Fibroblast of lung (primary cell): ENCODE measurements around the gene VN1R5.

Experiments
- CTCF ChIP-seq, 2 donors: IDR thresholded peaks in 1 of 2; conservative IDR thresholded peaks in 1 of 2; 1 replicate in 1 of 2; 2 replicates in 1 of 2; pipeline ENCODE4 v1.5.1; 2011 to 2012; ENCODE audit warnings: low read length in 2 of 2, control low read depth in 1 of 2, inconsistent platforms in 1 of 2, low read depth in 1 of 2, mild to moderate bottlenecking in 1 of 2
- EZH2 ChIP-seq: IDR thresholded peaks from 2 replicates; pipeline ENCODE4 v1.5.1; 2012; ENCODE audit warnings: low read length, control low read depth, mild to moderate bottlenecking; ENCODE audit errors: missing control alignments

- TF ChIP-seq CTCF (conservative IDR thresholded peaks at IDR 0.05 in 1 of 2, IDR thresholded peaks at IDR 0.05 in 1 of 2; ENCODE audit: low read depth in 1 of 2, low read length in 2 of 2): no peak
- TF ChIP-seq EZH2: no peak
Observed at GRCh38 chr1:247296599-247297180, 40.8 kb downstream of the VN1R5 start.
